GM18508 (cell line): ENCODE measurements around the gene RALGAPA1.
"Not testable (repeated sequence)": the region's sequence is repeated elsewhere in the genome, so short reads cannot be mapped to it uniquely, and the experiment has no call there.

Source experiments
- ATAC-seq: cut with Tn5 transposase; IDR thresholded peaks from one replicate; pipeline ENCODE4 v1.9.1; 2021; ENCODE audit warnings: moderate number of reproducible peaks; ENCODE audit not compliant: insufficient read depth, unreplicated experiment

The RALGAPA1 gene

GRCh38 chr14:35705636-35706035, 103.5 kb downstream of the RALGAPA1 start:
- no peak for ATAC-seq

- ATAC-seq = no peak
Observed at GRCh38 chr14:35704793-35705493, 104.2 kb downstream of the RALGAPA1 start.

- ATAC-seq = no peak
Observed at GRCh38 chr14:35701531-35701930, 107.6 kb downstream of the RALGAPA1 start.

GRCh38 chr14:35699791-35700444, 109.2 kb downstream of the RALGAPA1 start:
- no peak for ATAC-seq

- no peak for ATAC-seq
Observed at GRCh38 chr14:35696575-35696974, 112.5 kb downstream of the RALGAPA1 start.

GRCh38 chr14:35696119-35696518, 113.0 kb downstream of the RALGAPA1 start:
- no peak for ATAC-seq

GRCh38 chr14:35695647-35696046, 113.4 kb downstream of the RALGAPA1 start:
- no peak for ATAC-seq

GRCh38 chr14:35695072-35695471, 114.0 kb downstream of the RALGAPA1 start:
- no peak for ATAC-seq

GRCh38 chr14:35689000-35689460, 120.1 kb downstream of the RALGAPA1 start:
- ATAC-seq = no peak

- ATAC-seq = no peak
Observed at GRCh38 chr14:35688126-35688826, 120.8 kb downstream of the RALGAPA1 start.

GRCh38 chr14:35687335-35687939, 121.7 kb downstream of the RALGAPA1 start:
- ATAC-seq = no peak

- ATAC-seq = not testable (repeated sequence)
Observed at GRCh38 chr14:35683688-35684087, 125.4 kb downstream of the RALGAPA1 start.

GRCh38 chr14:35682802-35683201, 126.3 kb downstream of the RALGAPA1 start:
- ATAC-seq = no peak

- ATAC-seq = no peak
Observed at GRCh38 chr14:35678403-35679028, 130.6 kb downstream of the RALGAPA1 start.

GRCh38 chr14:35669782-35670181, 139.3 kb downstream of the RALGAPA1 start:
- no peak for ATAC-seq

- no peak for ATAC-seq
Observed at GRCh38 chr14:35666429-35667043, 142.6 kb downstream of the RALGAPA1 start.

- ATAC-seq = no peak
Observed at GRCh38 chr14:35661875-35662274, 147.2 kb downstream of the RALGAPA1 start.

GRCh38 chr14:35653045-35653444, 156.1 kb downstream of the RALGAPA1 start:
- ATAC-seq = no peak

- no peak for ATAC-seq
Observed at GRCh38 chr14:35643513-35643912, 165.6 kb downstream of the RALGAPA1 start.

GRCh38 chr14:35637851-35638250, 171.2 kb downstream of the RALGAPA1 start:
- ATAC-seq = no peak
